GM19240 (cell line): Measurements from ENCODE around the gene NBDY.
"Not testable (repeated sequence)": the region's sequence is repeated elsewhere in the genome, so short reads cannot be mapped to it uniquely, and the experiment has no call there.

Experiments
- DNase-seq: peaks from one replicate; pipeline ENCODE4 v3.0.0; 2011; ENCODE audit warnings: low spot score; ENCODE audit not compliant: insufficient read length

The NBDY gene

GRCh38 chrX:56800307-56800706 is 71.3 kb downstream of the NBDY start:
- DNase-seq = no peak

GRCh38 chrX:56800801-56801200 is 71.8 kb downstream of the NBDY start:
- no peak for DNase-seq

DNA sequence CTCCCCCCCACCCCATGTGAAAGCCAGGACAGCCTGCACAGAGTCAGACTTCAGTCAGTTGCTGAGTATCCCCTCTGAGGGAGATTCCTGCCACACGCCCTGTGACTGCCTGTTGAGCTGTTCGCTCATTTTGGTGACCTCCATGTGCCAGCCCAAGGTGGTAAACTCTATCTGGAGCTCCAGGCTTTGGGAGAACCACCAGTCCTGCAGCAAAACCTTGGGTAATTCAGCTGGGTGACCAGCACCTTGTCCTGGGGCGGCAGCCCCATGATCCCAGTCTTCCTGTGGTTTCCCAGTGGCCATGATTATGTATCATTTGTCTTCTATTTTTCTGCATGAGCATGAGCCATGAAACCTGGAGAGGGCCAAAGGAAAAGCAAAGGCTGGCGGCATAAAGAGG is 73.4 kb downstream of the NBDY start:
- DNase-seq = no peak

DNA sequence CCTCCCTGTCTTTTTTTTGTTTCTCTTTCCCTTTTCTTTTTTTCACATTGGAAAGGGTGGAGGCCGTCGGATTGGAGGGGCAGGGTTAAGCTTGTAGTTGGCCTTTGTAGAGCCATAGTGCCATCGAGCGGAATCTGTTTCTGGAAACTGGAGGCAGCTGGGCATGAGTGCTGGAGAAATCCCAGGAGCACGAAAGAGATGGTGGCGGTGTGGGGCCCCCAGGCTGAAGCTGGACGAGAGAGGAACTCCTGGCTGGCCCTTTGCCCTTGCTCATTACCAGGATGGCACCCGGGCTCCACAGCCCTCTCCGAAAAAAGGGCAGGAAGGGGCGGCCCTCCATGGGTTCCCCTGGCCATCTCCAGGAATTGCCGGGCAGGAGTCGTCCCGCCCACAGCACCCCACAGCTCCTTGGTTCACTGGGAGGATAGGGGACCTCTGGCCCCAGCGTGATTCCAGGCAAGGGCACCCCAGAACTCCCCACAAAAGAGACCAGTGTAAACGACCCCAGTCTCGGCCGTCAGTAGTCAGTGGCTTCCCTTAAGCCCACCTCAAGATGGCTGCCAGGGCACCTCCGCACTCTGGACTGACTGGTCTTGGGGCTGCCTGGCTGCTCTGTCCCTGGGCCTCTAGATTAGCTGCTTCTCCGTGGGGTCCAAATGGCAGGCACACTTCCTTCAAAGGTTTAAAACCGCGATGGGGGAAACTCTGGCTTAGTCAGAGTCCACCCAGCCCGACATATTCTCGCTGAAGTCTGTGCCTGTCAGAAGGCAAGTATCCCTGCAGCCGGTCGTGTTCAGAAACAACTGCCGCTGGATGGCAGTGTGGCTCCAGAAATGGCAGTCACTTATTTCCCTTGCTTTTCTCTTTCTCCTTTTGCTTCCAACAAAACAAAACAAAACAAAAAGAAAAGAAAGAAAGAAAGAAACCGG is 74.1 kb downstream of the NBDY start:
- no peak for DNase-seq

GRCh38 chrX:56803850-56804681 is 75.0 kb downstream of the NBDY start:
- DNase-seq = no peak

DNA sequence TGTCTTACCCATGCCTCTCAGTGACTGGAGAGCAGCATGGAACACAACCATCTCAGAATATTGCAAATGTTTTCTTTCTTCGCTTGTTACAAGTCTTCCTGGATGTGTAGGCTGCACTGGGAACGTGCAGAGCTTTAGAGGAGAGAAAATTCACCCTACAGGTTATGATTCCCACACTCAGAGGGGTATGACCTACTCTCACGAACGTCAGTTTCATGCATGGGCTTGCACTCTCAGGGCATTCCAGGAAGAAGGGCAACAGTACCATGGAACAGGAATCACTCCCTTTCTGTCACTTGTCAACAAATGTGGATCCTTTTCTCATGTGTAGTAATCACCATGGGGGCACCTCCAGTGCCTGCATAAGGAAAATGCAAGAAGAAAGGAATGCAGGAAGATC is 75.8 kb downstream of the NBDY start:
- DNase-seq = no peak

GRCh38 chrX:56805399-56805798 is 76.4 kb downstream of the NBDY start:
- no peak for DNase-seq

- DNase-seq = not testable (repeated sequence)
Measured at GRCh38 chrX:56806176-56806575, 77.1 kb downstream of the NBDY start.

- no peak for DNase-seq
Measured at GRCh38 chrX:56811599-56811998, 82.6 kb downstream of the NBDY start.

GRCh38 chrX:56812515-56813105 is 83.6 kb downstream of the NBDY start:
- no peak for DNase-seq

DNA sequence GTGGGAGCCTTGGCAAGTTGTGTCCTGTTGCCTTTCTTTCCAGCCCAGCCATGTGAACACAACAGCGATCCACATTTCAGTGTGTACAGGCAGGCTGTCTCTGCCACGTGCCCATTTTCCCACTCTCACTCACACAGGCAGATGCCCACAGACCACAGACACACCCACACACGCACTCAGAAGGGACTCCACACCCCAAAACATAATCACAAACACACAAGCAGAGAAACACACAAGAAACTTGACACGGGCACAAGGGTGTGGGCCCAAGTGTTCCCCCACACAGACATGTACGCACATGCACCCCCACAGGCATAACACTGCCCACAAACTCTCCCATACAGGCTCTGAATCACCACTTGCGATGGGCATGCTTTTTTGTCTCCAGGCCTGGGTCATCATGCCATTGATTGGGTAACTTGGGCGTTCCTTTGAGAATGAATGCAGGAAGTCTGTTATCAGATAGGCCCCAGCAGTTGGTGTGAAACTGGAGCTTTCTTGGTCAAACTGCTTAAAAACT is 84.3 kb downstream of the NBDY start:
- no peak for DNase-seq

- DNase-seq = no peak
Measured at GRCh38 chrX:56817179-56817578, 88.1 kb downstream of the NBDY start.

DNA sequence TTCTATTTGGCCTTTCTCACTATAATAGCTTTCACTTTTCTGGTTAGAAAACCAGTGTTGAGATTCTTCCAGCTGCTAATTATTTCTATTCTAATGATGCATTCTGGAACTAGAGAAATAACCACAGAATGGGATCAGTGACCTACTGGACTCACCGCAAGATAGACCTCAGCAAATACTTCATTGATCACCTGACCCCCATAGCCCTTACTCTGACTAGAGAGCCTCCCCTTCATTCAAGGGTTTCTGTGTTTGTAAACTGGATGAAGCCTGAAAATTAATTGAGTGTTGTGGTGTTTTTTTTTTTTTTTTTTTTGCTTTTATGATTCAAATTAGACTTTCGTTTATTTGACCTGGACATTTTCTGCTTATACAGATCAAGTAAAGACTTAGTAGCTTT is 97.0 kb downstream of the NBDY start:
- no peak for DNase-seq

DNA sequence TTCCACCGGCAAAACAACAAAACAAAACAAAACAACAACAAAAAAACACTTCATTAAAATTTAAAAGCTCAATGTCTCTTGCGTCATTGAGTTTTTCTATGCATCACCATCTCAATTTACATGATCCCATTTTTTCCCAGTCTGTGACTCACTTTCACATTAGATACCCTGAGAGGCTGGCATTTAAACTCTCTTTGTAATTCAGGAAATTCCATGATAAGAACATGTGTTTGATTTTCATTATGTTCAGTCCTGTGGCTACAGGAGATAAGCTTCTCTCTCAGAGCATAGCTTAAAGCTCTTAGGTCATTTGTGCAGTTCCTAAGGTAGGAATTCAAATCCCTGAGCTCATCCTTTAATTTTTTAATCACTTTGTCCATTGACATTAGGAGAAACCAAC is 104.6 kb downstream of the NBDY start:
- no peak for DNase-seq

GRCh38 chrX:56853436-56853835 is 124.4 kb downstream of the NBDY start:
- no peak for DNase-seq

DNA sequence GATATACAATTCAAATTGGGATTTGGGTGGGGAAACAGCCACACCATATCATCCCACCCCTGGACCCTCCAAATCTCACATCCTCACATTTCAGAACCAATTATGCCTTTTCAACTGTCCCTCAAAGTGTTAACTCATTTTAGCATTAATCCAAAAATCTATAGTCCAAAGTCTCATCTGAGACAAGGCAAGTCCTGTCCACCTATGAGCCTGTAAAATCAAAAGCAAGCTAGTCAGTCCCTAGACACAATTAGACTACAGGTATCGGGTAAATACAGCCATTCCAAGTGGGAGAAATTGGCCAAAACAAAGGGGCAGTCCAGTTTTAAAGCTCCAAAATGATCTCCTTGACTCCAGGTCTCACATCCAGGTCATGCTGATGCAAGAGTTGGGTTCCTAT is 128.0 kb downstream of the NBDY start:
- DNase-seq = no peak

- DNase-seq = no peak
Measured at GRCh38 chrX:56860888-56861287, 131.8 kb downstream of the NBDY start.
